C4-2B (cell line): ENCODE data around the gene PRM1.

Experiments
- CTCF ChIP-seq: fragments of 450-650 bp; conservative IDR thresholded peaks from 2 replicates; pipeline ENCODE4 v1.5.1; 2017; ENCODE audit warnings: mild to moderate bottlenecking
- ZFX ChIP-seq: fragments of 450-650 bp; IDR thresholded peaks from 2 replicates; pipeline ENCODE4 v1.6.1; 2017

DNA sequence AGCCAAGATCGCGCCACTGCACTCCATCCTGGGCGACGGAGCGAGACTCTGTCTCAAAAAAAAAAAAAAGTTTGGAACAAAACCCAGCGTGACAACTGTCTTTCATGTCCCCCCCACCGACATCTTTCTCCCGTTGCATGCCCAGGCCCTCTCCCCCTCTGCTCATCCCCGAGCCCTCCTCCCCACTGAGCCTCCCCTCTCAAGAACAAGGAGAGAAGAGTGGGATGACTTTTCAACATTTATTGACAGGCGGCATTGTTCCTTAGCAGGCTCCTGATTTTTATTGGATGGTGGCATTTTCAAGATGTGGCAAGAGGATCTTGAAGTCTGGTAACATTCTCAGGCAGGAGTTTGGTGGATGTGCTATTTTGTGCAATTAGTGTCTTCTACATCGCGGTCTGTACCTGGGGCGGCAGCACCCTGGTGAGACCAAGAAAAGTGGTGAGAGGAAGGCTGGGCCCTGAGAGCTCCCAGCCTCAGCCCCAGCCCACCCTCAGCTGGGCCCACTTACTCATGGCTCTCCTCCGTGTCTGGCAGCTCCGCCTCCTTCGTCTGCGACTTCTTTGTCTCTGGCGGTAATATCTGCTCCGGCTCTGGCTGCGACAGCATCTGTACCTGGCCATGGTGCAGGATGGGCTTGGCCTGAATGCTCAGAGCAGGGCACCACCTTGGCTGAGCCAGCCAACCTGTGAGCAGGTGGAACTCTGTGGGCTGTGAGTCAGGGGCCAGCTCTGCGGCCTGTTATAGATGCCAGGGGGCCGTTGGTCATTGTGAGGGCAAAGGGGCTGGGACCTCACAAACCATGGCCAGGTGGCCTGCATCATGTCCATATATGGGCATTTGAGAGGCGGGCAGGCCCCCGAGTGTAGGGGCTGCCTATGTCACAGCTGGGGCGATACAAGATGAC is at the start of gene PRM1:
- TF ChIP-seq ZFX (no peak), CTCF (no peak)
